Pericardium fibroblast (primary cell): ENCODE results near the gene TOR1AIP2. TPM values are rescaled to one million over a fixed set of nuclear protein-coding genes. Genes with fewer than 3 reads are reported as not detected.

Experiments
- total RNA-seq: library from RNA; depleted of rRNA; stranded (reverse); fragments of >200 nt; gene quantifications from 2 replicates; pipeline ENCODE4 v1.2.3, GENCODE V29; 2015

The TOR1AIP2 gene
- total RNA-seq: 54.1 and 55.9 TPM in 2 replicates

DNA sequence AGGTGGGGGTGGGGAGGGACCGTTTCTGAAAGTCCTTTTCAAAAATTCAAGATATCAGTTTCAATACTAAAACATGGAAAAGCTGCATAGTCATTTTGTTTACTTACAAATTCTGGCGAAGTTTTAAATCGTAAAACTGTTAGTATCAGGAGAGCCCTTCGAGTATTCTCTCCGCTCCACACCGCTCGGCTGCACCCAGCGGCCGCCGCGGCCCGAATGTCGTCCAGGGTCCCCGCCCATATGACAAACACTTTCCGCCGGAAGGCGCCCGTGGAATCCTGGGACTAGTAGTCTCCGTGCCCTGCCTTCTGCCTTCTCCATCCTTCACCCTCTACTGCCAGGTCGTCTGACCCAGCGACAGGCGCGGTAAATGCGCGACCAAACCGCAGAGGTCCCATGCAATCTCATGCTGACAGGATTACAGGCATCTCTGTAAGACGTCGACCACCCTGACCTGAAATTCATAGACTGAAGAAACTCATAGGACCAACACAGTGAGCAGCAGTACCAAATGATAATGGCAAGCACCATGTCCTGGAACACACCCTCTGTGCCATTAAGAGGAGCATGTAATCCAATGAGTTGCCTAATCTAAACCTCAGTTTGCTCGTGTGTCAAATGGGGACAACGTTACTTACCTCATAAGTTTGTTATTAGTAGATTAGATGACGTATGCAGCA is at the start of gene TOR1AIP2:
Gene TOR1AIP2 (minus strand): TSS at position 218 of the 680 bp plus-strand sequence. CDS start 25,138 bp downstream, outside the sequence.

DNA sequence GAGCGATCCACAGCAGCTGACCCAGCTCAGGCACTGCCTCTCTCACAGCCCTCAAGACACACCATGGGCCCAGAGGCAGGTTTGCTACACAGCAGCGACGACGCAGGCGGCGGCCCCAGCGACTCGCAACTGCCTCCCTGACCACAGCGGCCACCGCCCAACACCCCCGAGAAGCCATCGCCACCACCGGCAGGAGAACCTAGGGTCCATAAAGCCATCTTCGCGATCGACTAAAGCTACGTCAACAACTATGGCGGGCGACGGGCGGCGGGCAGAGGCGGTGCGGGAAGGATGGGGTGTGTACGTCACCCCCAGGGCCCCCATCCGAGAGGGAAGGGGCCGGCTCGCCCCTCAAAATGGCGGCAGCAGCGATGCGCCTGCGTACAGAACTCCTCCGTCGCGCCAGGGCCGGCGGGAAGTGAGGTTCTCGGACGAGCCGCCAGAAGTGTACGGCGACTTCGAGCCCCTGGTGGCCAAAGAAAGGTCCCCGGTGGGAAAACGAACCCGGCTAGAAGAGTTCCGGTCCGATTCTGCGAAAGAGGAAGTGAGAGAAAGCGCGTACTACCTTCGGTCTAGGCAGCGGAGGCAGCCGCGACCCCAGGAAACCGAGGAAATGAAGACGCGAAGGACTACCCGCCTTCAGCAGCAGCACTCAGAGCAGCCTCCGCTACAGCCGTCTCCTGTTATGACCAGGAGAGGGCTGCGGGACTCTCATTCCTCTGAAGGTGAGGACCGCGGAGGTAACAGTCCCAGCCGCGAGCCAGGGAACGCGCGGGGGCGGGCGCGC is 4.8 kb upstream of the TOR1AIP2 start, which contains the start of gene TOR1AIP1:
Gene TOR1AIP1 (plus strand): TSS at position 33 of the 787 bp plus-strand sequence. CDS start 218 bp downstream, at position 251.

Other genes starting within 250 kb of the TOR1AIP2 start
- gene FAM163A, start 134.5 kb downstream of the TOR1AIP2 start, total RNA-seq: not detected in 2 replicates
- 54.3 and 69.9 TPM in 2 replicates for gene TOR1AIP1, start 4.5 kb upstream of the TOR1AIP2 start, total RNA-seq
- 18.7 and 28.9 TPM in 2 replicates for gene CEP350, start 77.0 kb upstream of the TOR1AIP2 start, total RNA-seq